Activated T-cell treated with anti-CD3 and anti-CD28 coated beads, Interleukin-2, amount 50 U/mL, for 72 hours (primary cell): ENCODE measurements around the gene POU3F3. TPM values are rescaled to one million over a fixed set of nuclear protein-coding genes. Genes with fewer than 3 reads are reported as not detected.
A peak's percentile ranks its signal among the peaks of the same experiment; 100 is the strongest.

Experiments used
- ATAC-seq, 2 donors: fragments of 150-1000 bp; cut with Tn5 transposase; replicated peaks in 1 of 2; 2 replicates each; pipeline ENCODE4 v1.10.0; 2021; ENCODE audit warnings: moderate library complexity in 2 of 2, mild to moderate bottlenecking in 1 of 2
- DNase-seq, 2 donors: peaks; one replicate each; pipeline ENCODE4 v3.0.0; 2021 to 2022; ENCODE audit warnings: mixed read lengths in 1 of 2
- H3K27ac Mint-ChIP-seq: one replicate; pipeline ENCODE4 v1.8.0; 2022; ENCODE audit warnings: mild to moderate bottlenecking, moderate library complexity, mixed read lengths
- H3K27me3 Mint-ChIP-seq: one replicate; pipeline ENCODE4 v1.8.0; 2022; ENCODE audit warnings: low read depth, mixed read lengths
- H3K36me3 Mint-ChIP-seq, 2 donors: one replicate each; pipeline ENCODE4 v1.8.0; 2022; ENCODE audit warnings: mixed read lengths in 2 of 2, mild to moderate bottlenecking in 1 of 2; ENCODE audit not compliant: insufficient read depth in 2 of 2
- H3K4me1 Mint-ChIP-seq: one replicate; pipeline ENCODE4 v1.8.0; 2022; ENCODE audit warnings: low read depth, mixed read lengths
- H3K4me3 Mint-ChIP-seq, 2 donors: one replicate each; pipeline ENCODE4 v1.8.0; 2022; ENCODE audit warnings: mild to moderate bottlenecking in 2 of 2, mixed read lengths in 2 of 2, moderate library complexity in 2 of 2
- H3K9me3 Mint-ChIP-seq, 2 donors: one replicate each; pipeline ENCODE4 v1.8.0; 2022; ENCODE audit warnings: mixed read lengths in 2 of 2
- total RNA-seq, 2 donors: library from RNA; stranded (reverse); gene quantifications; one replicate each; pipeline ENCODE4 v1.2.3, GENCODE V29; 2022

The POU3F3 gene
- total RNA-seq, 2 donors from 2014 or later = not detected

DNA sequence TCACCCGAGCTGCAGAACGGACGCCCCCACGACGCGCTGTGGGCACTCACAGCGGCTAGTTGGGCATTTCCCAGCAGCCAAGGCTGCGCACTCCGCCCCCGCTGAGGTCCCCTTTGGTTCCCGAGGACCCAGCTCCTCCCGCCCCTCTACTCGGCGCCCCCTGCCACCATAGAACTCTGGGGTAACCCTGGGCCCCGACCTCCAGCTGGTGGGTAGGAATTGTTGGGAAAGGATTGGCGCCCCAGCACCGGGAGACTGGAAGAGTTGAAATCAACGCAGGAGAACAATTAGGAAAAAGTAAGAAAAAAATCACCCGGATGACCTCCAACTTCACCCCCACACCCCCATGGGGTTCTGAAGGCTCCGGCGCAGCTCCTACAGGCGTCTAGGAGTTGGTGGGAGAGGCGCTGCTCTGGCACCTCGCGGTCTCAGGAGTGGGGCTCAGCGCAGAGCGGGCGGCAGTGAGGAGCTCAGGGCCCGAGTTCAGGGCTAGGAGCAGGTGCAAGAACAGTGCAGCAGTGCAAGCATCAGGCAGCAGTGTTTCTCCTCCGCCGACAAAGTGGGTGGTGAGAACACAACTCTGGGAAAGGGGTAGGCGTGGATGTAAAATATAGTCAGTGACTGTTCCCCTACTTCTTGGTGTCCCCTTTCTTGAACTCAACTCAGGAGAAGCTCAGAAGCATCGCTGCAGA is 14.0 kb downstream of the POU3F3 start:
- ATAC-seq = no peak
- Mint-ChIP-seq H3K4me1 (peaks cover 9% of the 10 kb centered on the region), H3K27ac (no peak overlapping the region), H3K4me3 (no peak overlapping the region), H3K36me3 (no peaks in the 10 kb centered on the region), H3K27me3 (peaks cover 88% of the 10 kb centered on the region), H3K9me3 (no peaks in the 10 kb centered on the region)
- no peak for DNase-seq

DNA sequence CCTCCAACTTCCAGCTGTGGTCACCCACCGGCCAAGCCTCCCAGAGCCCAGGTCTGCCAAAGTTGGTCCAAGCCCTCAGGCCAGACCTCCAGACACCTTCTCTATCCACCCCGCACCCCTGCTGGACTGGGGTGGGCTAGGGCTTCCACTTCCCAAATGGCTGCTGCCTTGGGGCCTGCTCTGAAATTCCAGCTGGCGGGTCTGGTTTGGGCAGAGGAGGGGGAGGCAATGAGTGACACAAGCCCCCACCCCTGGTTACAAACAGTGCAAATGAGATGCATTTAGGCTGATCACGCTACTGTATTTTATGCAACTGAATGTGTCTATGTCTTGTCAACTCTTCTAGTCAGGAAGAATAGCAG is 14.6 kb downstream of the POU3F3 start:
- Mint-ChIP-seq H3K9me3 (no peaks in the 10 kb centered on the region), H3K4me3 (no peak overlapping the region), H3K27ac (no peak overlapping the region), H3K4me1 (peaks cover 9% of the 10 kb centered on the region), H3K36me3 (peaks cover 0 to 2% of the 10 kb centered on the region in 2 donors), H3K27me3 (peaks cover 84% of the 10 kb centered on the region)
- no peak for DNase-seq
- no peak for ATAC-seq

DNA sequence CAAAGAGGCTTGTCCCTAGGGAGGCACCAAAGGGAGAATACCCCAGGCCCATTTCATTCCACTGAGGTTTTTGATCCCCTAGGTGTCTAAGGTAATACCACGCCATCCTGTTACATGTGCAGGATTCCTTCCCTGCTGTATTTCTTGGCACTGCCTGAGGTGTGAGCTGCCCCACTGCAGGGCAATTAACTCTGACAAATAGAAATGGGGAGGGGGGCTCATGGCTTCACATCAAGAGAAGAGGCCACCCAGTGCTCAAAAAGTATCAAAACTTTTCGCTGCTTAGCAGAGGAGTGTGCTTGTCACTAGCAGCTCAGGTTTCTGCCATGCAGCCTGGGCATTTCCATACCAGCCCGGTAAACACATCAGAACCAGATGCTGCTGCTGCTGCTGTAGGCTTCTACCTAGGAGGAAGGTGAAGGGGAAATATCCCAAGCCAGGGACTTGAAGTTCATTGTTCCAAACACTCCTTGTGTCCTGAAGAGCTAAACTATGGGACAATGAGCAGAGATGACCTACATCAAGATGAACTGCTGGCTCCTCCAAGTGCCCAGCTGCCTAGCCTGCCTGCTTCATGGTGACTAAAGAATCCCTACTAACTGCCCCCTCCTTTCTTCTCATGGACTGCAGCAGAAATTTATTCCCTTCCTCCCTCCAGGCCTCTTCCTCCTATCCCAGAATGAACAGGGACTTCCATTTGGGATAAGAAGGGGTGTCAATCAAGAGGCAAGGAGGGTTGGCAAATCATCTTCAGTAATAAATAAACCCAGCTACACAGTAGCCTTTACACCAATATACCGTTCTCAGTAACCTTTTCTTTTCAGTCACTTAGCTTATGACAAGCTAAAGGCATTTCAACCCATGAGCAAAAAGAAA is 16.4 kb downstream of the POU3F3 start:
- Mint-ChIP-seq H3K9me3 (no peaks in the 10 kb centered on the region), H3K27me3 (peaks cover 82% of the 10 kb centered on the region), H3K4me3 (no peak overlapping the region), H3K4me1 (peaks cover 9% of the 10 kb centered on the region), H3K36me3 (peaks cover 0 to 2% of the 10 kb centered on the region in 2 donors), H3K27ac (no peak overlapping the region)
- ATAC-seq = no peak
- DNase-seq = no peak

DNA sequence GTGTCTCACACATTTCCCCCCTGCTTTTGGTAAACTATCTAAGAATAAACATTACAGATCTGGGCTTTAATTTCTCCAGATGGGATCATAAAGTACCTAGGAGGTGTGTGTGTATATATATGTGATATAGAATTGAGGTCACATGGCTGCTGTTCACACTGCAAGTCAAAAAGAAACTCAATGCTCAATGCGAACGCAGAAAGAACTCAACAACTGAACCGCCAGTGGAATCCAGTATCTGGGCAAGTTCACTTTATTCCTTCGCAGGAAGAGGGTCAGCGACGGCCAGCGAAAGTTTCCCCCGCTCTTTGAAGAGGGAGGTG is 17.7 kb downstream of the POU3F3 start:
- peaks cover 70% of the 10 kb centered on the region for H3K27me3 Mint-ChIP-seq
- H3K9me3 Mint-ChIP-seq = no peaks in the 10 kb centered on the region
- ATAC-seq = no peak
- no peak overlapping the region for H3K27ac Mint-ChIP-seq
- peak overlapping the region; percentile 72 to 75 for H3K4me3 Mint-ChIP-seq
- H3K36me3 Mint-ChIP-seq = peaks cover 0 to 2% of the 10 kb centered on the region in 2 donors
- peaks cover 9% of the 10 kb centered on the region for H3K4me1 Mint-ChIP-seq
- DNase-seq = no peak

DNA sequence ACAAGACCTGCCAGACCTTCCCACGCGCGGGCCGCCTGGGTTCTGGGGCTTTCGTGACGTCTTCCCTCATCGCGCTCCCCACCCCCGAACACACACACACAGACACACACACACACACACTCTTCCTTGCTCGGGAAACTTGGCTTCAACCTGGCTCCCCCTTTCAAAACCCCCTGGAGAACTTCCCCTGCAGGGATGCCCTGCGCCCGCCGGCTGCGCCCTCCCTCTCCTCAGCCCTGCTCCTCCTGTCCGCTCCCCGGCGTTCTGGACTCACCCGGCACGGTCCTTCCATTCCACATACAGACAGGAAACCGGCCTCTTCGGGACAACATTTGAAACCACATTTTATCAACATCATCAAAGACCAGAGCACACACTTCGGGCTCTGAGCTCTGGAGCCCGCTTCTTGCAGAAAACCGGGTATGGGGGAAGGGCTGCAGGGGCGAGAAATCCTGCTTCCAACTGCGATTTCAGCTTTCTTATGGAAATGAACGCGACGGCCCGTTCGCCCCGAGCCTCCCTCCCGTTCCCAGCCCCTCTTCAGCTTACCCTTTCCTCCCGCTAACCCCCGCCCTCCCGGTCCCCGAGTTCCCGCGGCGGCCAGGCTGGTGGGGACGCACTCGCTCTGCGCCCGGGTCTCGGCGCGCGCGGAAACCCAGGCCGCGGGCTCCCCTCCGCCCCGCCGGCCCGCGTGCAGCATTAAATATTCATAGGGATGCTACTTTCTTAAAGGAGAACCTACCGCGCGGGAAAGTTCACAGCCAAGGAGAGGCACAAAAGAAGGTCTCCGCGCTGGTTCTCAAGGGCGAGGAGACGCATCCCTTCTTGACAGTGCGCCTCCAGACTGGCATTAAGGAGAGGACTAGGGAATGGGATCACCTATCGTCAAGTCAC is 18.3 kb downstream of the POU3F3 start:
- DNase-seq = no peak
- peaks cover 9% of the 10 kb centered on the region for H3K4me1 Mint-ChIP-seq
- H3K27me3 Mint-ChIP-seq = peaks cover 65% of the 10 kb centered on the region
- ATAC-seq = no peak
- no peaks in the 10 kb centered on the region for H3K9me3 Mint-ChIP-seq
- peak overlapping the region; percentile 74 to 75 for H3K4me3 Mint-ChIP-seq
- peaks cover 0 to 2% of the 10 kb centered on the region in 2 donors for H3K36me3 Mint-ChIP-seq
- no peak overlapping the region for H3K27ac Mint-ChIP-seq

DNA sequence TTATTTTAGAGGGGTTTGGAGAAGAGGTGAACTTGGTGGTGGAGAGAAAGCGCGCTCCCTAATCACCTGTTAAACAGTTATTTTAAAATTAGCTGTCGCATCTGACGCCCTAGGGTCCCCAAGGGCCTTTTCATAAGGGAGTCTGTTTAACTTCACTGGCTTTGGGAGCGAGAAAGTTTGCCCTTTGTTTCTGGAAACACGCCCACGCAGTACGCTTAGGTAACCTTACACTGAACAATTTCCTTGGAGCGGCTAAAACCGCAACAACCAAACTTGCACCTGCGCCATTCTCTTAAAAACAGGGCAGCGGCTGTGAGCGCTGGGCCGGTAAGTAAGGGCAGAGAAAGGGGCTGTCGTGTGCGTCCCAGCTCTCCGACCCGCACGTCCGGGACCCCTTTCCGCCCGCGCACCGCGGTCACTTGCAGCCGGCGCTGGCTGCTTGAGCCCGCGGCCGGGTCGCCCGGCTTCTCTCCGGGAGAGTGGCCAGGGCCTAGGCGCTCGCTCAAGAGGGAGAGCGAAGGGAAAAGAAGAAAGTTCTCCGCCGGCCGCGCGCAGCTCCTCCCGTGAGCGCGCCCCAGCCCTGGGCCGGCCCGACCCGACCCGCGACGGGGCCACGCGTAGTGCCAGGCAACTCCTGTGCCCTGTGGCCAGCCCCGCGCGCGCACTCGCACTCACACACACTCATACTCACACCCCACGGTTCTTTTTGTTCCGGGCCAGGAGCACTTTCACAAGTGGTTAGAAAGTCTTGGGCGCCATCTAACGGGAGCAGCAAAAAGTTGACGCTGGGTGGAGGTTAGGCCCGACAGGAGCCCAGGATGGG is 19.2 kb downstream of the POU3F3 start:
- peaks cover 9% of the 10 kb centered on the region for H3K4me1 Mint-ChIP-seq
- peak; percentile 64 to 74 for DNase-seq
- H3K9me3 Mint-ChIP-seq = no peaks in the 10 kb centered on the region
- peaks cover 59% of the 10 kb centered on the region for H3K27me3 Mint-ChIP-seq
- H3K4me3 Mint-ChIP-seq = peak overlapping the region; percentile 74
- H3K36me3 Mint-ChIP-seq = peaks cover 0 to 2% of the 10 kb centered on the region in 2 donors
- no peak overlapping the region for H3K27ac Mint-ChIP-seq
- ATAC-seq = peak; percentile 82 to 90

DNA sequence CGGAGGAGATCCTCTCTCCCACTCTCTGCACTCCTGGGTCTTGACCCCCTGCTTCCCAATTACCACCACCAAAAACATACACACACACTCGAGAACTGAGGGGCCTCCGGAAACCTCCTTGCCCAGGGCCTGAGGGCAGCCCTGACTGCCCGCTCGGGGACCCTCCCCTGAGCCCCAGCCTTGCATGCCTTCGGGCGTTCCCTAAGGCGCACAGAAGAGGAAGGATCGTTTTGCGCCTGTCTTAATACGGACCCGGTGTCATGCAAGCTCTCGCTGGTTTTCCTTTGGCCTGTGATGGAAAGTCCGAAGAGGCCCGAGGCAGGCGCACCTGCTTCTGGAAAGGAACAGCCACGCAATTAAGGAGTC is 19.8 kb downstream of the POU3F3 start:
- Mint-ChIP-seq H3K4me1 (peaks cover 9% of the 10 kb centered on the region), H3K27me3 (peaks cover 54% of the 10 kb centered on the region), H3K27ac (no peak overlapping the region), H3K36me3 (peaks cover 0 to 2% of the 10 kb centered on the region in 2 donors), H3K9me3 (no peaks in the 10 kb centered on the region), H3K4me3 (peak overlapping the region; percentile 74)
- ATAC-seq = peak; percentile 8 to 14
- DNase-seq = no peak

DNA sequence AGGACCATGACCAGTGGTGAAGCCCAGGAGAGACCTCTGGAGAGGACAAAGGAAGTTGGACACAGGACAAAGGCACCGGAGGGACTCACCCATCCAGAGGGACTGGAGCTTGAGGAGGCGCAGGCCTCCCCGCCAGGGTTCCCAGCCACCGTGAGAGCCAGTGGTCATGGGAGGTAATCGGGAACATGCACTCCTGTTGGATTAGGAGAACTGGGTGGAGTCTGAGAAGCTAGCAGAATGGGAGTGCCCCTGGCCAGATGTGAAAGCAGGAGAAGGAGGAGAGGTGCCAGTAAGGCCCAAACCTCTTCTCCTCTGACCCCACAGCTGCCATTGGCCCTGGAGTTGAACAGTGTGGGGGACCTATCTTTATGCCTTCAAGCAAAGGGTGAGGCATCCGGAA is 20.3 kb downstream of the POU3F3 start:
- H3K9me3 Mint-ChIP-seq = no peaks in the 10 kb centered on the region
- no peak for ATAC-seq
- peaks cover 0 to 2% of the 10 kb centered on the region in 2 donors for H3K36me3 Mint-ChIP-seq
- no peak overlapping the region for H3K27ac Mint-ChIP-seq
- H3K27me3 Mint-ChIP-seq = peaks cover 53% of the 10 kb centered on the region
- no peak overlapping the region for H3K4me3 Mint-ChIP-seq
- no peak for DNase-seq
- H3K4me1 Mint-ChIP-seq = peaks cover 9% of the 10 kb centered on the region

DNA sequence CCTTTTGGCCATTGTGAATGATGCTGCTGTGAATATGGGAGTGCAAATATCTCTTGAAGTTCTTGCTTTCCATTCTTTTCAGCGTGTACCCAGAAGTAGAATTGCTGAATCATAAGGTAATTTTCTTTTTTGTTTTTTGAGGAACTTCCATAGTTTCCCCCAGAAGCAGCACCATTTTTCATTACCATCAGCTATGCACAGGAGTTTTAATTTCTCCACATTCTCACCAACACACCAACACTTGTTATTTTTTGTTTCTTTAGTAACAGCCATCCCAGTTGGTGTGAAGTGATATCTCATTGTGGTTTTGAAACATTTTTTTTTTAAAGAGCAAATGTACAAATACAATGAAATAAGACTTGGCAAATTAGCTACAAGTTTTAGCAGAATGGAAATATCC is 21.3 kb downstream of the POU3F3 start:
- Mint-ChIP-seq H3K4me1 (peaks cover 9% of the 10 kb centered on the region), H3K36me3 (peaks cover 0 to 2% of the 10 kb centered on the region in 2 donors), H3K9me3 (no peaks in the 10 kb centered on the region), H3K27ac (no peak overlapping the region), H3K27me3 (peaks cover 51% of the 10 kb centered on the region), H3K4me3 (no peak overlapping the region)
- no peak for ATAC-seq
- no peak for DNase-seq

DNA sequence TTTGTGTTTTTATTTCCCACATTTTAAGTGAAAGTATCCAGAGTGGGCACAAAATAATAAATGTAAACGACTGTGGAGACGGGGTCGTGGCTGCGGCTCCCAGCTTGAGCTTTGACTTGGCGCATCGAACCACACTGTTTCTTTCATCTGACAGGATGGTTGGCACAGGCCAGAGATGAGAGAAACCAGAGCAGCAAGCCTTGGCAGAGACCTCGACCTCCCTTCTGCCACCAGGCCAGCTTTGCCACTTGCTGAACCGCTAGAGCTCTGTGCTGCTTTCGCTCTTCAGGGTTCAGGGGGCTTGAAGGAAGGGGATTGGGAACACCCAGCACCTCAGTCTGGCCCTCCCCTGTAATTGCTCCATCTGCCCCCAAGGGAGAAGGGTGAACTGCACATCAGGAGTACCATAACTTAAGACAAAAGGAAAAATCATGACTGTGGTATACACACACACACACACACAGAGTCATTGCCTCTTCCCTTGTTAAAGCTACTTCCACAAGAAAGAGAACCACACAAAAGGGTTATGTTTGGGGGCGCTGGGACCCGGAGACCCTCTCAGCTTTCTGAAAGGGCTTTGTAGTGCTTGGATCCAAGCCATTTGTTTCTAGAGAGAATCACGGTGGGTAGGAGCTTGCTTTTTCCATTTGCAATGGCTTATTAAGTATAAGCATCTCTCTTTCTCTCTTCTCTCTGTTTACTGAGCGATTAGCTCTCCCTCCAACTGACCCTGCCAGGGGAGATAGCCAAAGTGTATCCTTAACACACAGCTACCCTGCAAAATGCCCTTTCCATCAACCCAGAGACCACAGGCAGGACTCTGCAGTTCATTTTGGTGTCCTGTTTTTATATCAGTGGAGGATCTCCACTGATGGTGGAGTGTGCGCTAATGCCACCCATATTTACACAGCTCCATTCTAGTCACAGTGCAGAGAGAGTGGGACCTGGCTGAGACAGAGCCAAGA is 23.0 kb downstream of the POU3F3 start:
- peaks cover 49% of the 10 kb centered on the region for H3K27me3 Mint-ChIP-seq
- peaks cover 0 to 2% of the 10 kb centered on the region in 2 donors for H3K36me3 Mint-ChIP-seq
- no peak overlapping the region for H3K4me3 Mint-ChIP-seq
- no peak overlapping the region for H3K27ac Mint-ChIP-seq
- DNase-seq = no peak
- H3K4me1 Mint-ChIP-seq = peaks cover 4% of the 10 kb centered on the region
- H3K9me3 Mint-ChIP-seq = no peaks in the 10 kb centered on the region
- ATAC-seq = no peak

DNA sequence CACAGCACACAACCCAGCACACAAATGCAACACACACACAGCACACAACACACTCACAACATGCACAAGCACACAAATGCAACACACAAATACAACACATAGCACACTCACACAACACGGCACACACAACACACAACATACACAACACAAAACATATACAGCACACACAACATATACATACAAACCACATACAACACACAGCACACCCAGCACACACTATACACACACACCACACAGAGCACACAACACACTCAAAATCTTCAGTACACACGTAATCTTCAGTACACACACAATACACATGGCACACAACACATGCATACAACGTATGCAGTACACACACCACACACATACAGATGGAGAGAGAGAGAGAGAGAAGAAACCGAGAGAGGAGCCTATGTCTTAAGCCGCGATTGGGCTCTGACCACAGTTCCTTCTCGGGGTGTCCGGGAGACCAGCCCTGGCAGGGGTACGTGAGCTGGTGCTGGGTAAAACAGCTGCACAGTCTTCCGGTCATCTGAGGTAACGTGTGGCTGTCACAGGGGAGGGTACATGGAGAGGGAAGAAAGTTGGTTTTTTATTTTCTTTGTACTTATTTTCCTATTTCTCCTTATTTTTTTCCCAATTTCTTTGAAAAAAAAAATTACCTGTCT is 25.1 kb downstream of the POU3F3 start:
- Mint-ChIP-seq H3K9me3 (no peaks in the 10 kb centered on the region), H3K4me1 (no peaks in the 10 kb centered on the region), H3K27me3 (peaks cover 40% of the 10 kb centered on the region), H3K36me3 (no peaks in the 10 kb centered on the region), H3K4me3 (no peak overlapping the region), H3K27ac (no peak overlapping the region)
- ATAC-seq (no peak), DNase-seq (no peak)
